ENCODE data around the gene BACH1.

- TF ChIP-seq POLR2A (IDR thresholded peaks at IDR 0.05; ENCODE audit: low read length) (no peak), GATA1 (IDR thresholded peaks at IDR 0.05; ENCODE audit: low read depth, low read length) (no peak)
These were observed 2.1 kb downstream of the BACH1 start for GRCh38 chr21:29300807-29301138.

Data from erythroblast (primary cell).